ENCODE measurements around the gene SULT1A2.

The SULT1A2 gene

GRCh38 chr16:28543072-28543471 is 53.8 kb downstream of the SULT1A2 start:
- TF ChIP-seq CTCF (IDR thresholded peaks at IDR 0.05; ENCODE audit: low read length, missing control alignments): no peak
- H3K4me3 ChIP-seq (replicated peaks; ENCODE audit: low read depth, low read length): no peak overlapping the region
- DNase-seq (ENCODE audit: low read depth): no peak

- DNase-seq (ENCODE audit: low read depth): no peak
- H3K4me3 ChIP-seq (replicated peaks; ENCODE audit: low read depth, low read length): no peak overlapping the region
These were observed 54.2 kb downstream of the SULT1A2 start for GRCh38 chr16:28542646-28543045.

More at GRCh38 chr16:28542646-28543045, 54.2 kb downstream of the SULT1A2 start:
- no peak for TF ChIP-seq CTCF (IDR thresholded peaks at IDR 0.05; ENCODE audit: low read length, missing control alignments)
